ENCODE measurements around the gene CYP2D6.
"Not testable (repeated sequence)": the region's sequence is repeated elsewhere in the genome, so short reads cannot be mapped to it uniquely, and the experiment has no call there.

The CYP2D6 gene

DNA sequence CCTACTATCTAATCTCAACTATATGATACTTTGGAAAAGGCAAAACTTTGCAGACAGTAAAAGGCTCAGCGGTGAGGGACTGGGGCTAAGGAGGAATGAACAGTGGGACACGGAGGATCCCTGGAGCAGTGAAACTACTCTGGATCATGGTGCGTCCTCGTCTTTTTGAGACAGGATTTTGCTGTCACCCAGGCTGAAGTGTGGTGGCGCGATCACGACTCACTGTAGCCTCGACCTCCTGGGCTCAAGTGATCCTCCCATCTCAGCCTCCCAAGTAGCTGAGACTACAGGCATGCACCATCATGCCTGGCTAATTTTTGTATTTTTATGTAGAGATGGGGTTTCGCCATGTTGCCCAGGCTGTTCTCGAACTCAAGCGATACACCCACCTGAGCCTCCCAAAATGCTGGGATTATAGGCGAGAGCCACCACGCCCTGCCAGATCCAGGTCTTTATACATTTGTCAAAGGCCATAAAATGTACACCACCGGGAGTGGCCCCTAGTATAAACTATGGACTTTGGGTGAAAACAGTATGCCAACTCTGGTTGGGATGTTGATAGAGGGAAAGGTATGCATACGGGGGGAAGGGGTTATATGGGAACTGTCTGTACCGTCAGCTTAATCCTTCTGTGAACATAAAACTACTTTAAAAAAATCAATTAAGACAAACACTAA, 28.0 kb upstream of the CYP2D6 start:
- DNase-seq (ENCODE audit: low read depth in 2 of 2, low spot score in 1 of 2), result no peak

- no peak for DNase-seq (ENCODE audit: low read depth in 2 of 2, low spot score in 1 of 2)
Measured at GRCh38 chr22:42156598-42156997, 26.0 kb upstream of the CYP2D6 start.

DNA sequence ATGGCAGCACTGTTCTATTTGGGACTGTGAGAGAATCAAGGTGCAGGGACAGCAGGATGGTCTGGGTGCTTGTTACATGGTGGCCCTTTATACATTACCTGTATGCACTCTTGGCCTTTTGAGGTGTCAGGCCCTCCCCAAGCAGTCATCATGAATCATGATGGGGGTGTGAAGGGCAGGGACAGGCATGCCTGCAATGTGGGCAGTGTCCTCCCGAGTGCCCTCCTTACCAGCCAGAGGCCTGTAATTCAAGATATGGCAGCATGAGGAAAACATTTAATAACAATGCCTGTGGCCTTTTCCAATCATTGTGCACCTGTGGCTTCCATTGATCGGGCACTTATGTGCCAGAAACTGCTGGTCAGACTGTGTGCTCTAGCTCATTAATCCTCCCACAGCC, 25.5 kb upstream of the CYP2D6 start:
- no peak for DNase-seq (ENCODE audit: low read depth in 2 of 2, low spot score in 1 of 2)

DNA sequence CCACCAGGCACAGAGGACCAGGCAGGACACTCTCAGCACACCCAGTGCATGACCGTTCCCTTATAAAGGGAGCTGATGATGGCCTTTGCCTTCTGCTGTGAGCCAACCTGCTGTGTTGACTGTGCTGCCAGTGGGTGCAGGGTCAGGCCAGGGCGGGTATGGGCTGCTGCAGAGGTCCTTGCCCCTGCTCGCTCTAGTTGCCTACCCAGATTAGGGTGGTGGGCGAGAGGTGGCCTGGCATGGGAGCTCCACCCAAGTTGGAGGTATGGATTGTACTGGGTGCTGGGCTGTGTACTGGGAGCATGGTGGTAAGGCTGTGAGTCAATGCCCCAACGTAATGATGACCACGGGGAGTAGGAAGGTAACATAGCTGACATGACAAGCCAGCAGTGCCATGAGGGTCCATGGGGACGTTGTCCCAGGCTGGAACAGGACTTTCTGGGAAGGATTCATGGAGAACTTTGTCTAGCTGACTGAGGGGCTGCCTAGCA, 24.5 kb upstream of the CYP2D6 start:
- no peak for DNase-seq (ENCODE audit: low read depth in 2 of 2, low spot score in 1 of 2)

- DNase-seq (ENCODE audit: low read depth in 2 of 2, low spot score in 1 of 2), result no peak
Measured at GRCh38 chr22:42154293-42155052, 23.9 kb upstream of the CYP2D6 start.

GRCh38 chr22:42152661-42153270, 22.2 kb upstream of the CYP2D6 start:
- DNase-seq (ENCODE audit: low read depth in 2 of 2, low spot score in 1 of 2), result no peak

GRCh38 chr22:42151924-42152635, 21.5 kb upstream of the CYP2D6 start:
- DNase-seq (ENCODE audit: low read depth in 2 of 2, low spot score in 1 of 2), result no peak

DNA sequence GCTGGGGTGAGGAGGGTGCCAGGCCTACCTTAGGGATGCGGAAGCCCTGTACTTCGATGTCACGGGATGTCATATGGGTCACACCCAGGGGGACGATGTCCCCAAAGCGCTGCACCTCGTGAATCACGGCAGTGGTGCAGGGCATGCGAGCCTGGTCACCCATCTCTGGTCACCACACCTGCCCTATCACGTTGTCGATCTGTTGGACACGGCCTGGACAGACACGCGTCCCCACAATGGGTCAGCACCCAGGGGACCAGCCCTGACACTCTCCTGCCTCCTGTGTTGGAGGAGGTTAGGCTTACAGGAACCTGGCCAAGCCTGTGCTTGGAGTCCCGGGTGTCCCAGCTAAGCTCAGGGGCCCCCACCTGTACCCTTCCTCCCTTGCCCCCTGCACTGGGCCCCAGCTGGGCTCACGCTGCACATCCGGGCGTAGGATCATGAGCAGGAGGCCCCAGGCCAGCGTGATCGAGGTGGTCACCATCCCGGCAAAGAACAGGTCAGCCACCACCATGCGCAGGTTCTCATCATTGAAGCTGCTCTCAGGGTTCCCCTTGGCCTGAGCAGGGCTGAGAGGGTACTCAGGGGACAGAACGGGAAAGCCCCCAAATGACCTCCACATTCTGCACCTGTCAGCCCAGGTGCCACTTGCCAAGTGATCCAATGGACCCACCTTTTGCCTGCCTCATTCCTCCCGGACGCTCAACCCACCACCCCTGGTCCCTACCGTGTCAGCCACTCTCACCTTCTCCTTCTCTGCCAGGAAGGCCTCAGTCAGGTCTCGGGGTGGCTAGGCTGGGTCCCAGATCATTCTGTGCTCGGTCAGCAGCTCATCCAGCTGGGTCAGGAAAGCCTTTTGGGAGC, 20.3 kb upstream of the CYP2D6 start:
- no peak for DNase-seq (ENCODE audit: low read depth in 2 of 2, low spot score in 1 of 2)

- DNase-seq (ENCODE audit: low read depth in 2 of 2, low spot score in 1 of 2), result not testable (repeated sequence)
Measured at GRCh38 chr22:42149798-42150197, 19.2 kb upstream of the CYP2D6 start.

DNA sequence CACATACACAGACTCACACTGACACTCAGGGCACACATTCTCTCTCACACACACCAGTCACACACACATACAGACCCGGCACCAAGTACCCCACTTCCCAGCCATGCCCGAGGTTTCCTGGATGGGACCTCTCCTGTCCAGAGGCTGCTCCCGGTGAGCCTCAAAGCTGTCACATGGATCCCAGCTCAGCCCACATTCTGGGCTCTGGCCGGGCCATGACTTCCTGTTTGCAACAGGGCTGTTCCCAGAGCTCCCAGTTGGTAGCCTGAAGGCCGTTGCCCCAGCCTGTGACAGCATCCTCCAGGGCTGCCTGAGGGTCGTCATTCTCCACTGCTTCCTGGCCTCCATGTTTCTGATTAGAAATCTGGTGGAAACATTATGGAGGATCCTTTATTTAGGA, 14.6 kb upstream of the CYP2D6 start:
- no peak for DNase-seq (ENCODE audit: low read depth in 2 of 2, low spot score in 1 of 2)

GRCh38 chr22:42143859-42144822, 13.5 kb upstream of the CYP2D6 start:
- DNase-seq (ENCODE audit: low read depth in 2 of 2, low spot score in 1 of 2), result not testable (repeated sequence)

DNA sequence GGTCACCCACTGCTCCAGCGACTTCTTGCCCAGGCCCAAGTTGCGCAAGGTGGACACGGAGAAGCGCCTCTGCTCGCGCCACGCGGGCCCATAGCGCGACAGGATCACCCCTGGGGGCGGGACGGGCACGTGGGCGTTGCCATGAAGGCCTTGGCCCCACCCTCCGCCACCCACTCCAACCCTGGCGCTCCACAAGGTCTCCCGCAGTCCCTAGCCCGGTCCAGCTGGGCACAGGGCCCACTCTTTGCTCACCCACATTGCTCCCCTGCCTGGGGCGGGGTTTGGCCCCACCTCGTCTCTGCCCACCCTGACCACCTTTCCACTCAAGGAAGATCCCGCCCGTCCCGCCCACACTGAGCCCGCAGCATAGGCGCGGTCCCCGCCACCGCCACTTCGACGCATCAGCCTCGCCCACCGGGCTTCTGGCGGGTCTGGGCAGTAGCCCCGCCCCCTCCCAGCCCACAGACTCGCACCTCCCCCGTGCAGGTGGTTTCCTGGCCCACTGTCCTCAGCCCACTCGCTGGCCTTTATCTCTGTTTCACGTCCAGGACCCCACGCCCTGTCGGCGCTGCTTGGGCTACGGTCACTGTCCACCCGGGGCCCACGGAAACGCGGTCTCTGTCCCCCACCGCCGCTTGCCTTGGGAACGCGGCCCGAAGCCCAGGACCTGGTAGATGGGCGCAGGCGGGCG, 12.3 kb upstream of the CYP2D6 start:
- no peak for DNase-seq (ENCODE audit: low read depth in 2 of 2, low spot score in 1 of 2)

DNA sequence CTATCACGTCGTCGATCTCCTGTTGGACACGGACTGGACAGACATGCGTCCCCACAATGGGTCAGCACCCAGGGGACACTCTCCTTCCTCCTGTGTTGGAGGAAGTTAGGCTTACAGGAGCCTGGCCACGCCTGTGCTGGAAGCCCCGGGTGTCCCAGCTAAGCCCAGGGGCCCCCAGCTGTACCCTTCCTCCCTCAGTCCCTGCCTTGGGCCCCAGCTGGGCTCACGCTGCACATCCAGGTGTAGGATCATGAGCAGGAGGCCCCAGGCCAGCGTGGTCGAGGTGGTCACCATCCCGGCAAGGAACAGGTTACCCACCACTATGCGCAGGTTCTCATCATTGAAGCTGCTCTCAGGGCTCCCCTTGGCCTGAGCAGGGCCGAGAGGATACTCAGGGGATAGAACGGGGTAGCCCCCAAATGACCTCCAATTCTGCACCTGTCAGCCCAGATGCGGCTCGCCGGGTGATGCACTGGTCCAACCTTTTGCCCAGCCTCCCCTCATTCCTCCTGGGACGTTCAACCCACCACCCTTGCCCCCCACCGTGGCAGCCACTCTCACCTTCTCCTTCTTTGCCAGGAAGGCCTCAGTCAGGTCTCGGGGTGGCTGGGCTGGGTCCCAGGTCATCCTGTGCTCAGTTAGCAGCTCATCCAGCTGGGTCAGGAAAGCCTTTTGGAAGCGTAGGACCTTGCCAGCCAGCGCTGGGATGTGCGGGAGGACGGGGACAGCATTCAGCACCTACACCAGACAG, 10.9 kb upstream of the CYP2D6 start:
- not testable (repeated sequence) for DNase-seq (ENCODE audit: low read depth in 2 of 2, low spot score in 1 of 2)

- DNase-seq (ENCODE audit: low read depth in 2 of 2, low spot score in 1 of 2), result not testable (repeated sequence)
Measured at GRCh38 chr22:42140153-42140552, 9.5 kb upstream of the CYP2D6 start.

DNA sequence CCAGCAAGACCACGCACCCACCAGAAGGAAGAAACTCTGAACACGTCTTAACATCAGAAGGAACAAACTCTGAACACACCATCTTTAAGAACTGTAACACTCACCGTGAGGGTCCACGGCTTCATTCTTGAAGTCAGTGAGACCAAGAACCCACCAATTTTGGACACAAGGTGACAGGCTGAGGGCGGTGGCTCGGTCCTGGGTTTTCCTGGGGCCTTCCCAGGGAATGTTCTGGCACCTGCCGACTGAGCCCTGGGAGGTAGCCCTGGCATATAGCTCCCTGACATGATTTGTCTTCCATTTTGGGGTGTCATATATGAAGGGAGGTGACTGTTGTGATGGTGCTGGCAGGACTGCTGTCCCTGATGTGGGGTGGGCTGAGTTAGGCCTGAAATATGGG, 8.9 kb upstream of the CYP2D6 start:
- not testable (repeated sequence) for DNase-seq (ENCODE audit: low read depth in 2 of 2, low spot score in 1 of 2)

- no peak for DNase-seq (ENCODE audit: low read depth in 2 of 2, low spot score in 1 of 2)
Measured at GRCh38 chr22:42138972-42139371, 8.4 kb upstream of the CYP2D6 start.

DNA sequence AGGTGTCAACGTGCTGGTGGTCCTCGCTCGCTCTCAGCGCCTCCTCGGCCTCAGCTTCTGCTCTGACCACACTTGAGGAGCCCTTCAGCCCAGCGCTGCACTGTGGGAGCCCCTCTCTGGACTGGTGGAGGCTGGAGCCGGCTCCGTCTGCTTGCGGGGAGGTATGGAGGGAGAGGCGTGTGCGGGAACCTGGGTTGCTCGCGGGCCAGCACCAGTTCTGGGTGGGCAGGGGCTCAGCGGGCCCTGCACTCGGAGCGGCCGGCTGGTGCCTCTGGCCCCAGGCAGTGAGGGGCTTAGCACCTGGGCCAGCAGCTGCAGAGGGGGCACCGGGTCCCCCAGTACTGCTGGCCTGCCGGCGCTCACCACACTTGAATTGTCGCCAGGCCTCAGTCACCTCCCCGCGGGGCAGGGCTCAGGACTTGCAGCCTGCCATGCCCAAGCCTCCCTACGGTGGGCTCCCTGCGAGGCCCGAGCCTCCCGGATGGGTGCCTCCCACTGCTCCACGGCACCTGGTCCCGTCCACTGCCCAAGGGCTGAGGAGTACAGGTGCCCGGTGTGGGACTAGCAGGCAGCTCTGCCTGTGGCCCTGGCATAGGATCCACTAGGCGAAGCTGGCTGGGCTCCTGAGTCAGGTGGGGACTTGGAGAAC, 7.6 kb upstream of the CYP2D6 start:
- DNase-seq (ENCODE audit: low read depth in 2 of 2, low spot score in 1 of 2), result no peak

GRCh38 chr22:42135688-42136087, 5.1 kb upstream of the CYP2D6 start:
- not testable (repeated sequence) for DNase-seq (ENCODE audit: low read depth in 2 of 2, low spot score in 1 of 2)

Measured in stimulated activated CD8-positive, alpha-beta memory T cell treated with anti-CD3 and anti-CD28 coated beads, Interleukin-4, amount 100 ng/mL, for 4 hours (primary cell).